Breast epithelium (tissue), 4 donors: ENCODE results near the gene CTSC. TPM values are rescaled to one million over a fixed set of nuclear protein-coding genes. Genes with fewer than 3 reads are reported as not detected.

ENCODE experiments used
- DNase-seq, 2 donors: peaks; one replicate each; pipeline ENCODE4 v3.0.0-alpha.2; 2019; ENCODE audit warnings: low spot score in 2 of 2
- H3K27ac ChIP-seq, 2 donors: fragments of 200-600 bp; sonication (generic) in 1 of 2; one replicate each; pipeline ENCODE4 v1.5.1; 2016 to 2019; ENCODE audit warnings: mild to moderate bottlenecking in 1 of 2
- H3K27me3 ChIP-seq, 2 donors: fragments of 200-600 bp; sonication (generic) in 1 of 2; one replicate each; pipeline versions ENCODE4 v1.5.1 to v1.6.0; 2017 to 2019; ENCODE audit warnings: control low read depth in 1 of 2, mild to moderate bottlenecking in 1 of 2
- H3K36me3 ChIP-seq: fragments of 200-600 bp; one replicate; pipeline ENCODE4 v1.5.1; 2019
- H3K4me1 ChIP-seq, 2 donors: fragments of 200-600 bp; sonication (generic); one replicate each; pipeline ENCODE4 v1.5.1; 2016 to 2019; ENCODE audit warnings: control low read depth in 1 of 2
- H3K4me3 ChIP-seq, 3 donors: fragments of 200-600 bp; sonication (generic); 1 replicate in 2 of 3; 2 replicates in 1 of 3; pipeline ENCODE4 v1.5.1; 2016 to 2019; ENCODE audit warnings: mild to moderate bottlenecking in 3 of 3, moderate library complexity in 2 of 3
- H3K9me3 ChIP-seq, 2 donors: fragments of 200-600 bp; sonication (generic) in 1 of 2; one replicate each; pipeline ENCODE4 v1.5.1; 2016 to 2019; ENCODE audit warnings: control low read depth in 1 of 2
- POLR2A ChIP-seq: fragments of 450-650 bp; IDR thresholded peaks from one replicate; pipeline ENCODE4 v1.6.1; 2016; ENCODE audit warnings: antibody characterized with exemption, mild to moderate bottlenecking, moderate library complexity
- POLR2AphosphoS5 ChIP-seq, 3 donors: sonication (generic); formaldehyde crosslinking; IDR thresholded peaks; one replicate each; pipeline ENCODE4 v1.6.1; 2017; ENCODE audit warnings: antibody characterized with exemption in 3 of 3
- intact Hi-C: fragments of 100-400 bp; cut with DNase I; formaldehyde crosslinking; loops from one replicate; pipeline ENCODE4 v1.15.1; 2023; ENCODE audit warnings: low total_unique reads
- total RNA-seq, 3 donors: library from RNA; depleted of rRNA; stranded (reverse); fragments of >200 nt; gene quantifications; one replicate each; pipeline ENCODE4 v1.1.0, GENCODE V29; 2016
- TF ChIP-seq, protein P1 (sequence below), 3 donors: fragments of 450-650 bp; IDR thresholded peaks; one replicate each; pipeline ENCODE4 v1.5.1; 2016 to 2017; ENCODE audit warnings: antibody characterized with exemption in 3 of 3, mild to moderate bottlenecking in 3 of 3, moderate library complexity in 3 of 3

The CTSC gene
- total RNA-seq, 3 donors from 2014 or later: 56.0 to 103 (median 64.1) TPM

DNA sequence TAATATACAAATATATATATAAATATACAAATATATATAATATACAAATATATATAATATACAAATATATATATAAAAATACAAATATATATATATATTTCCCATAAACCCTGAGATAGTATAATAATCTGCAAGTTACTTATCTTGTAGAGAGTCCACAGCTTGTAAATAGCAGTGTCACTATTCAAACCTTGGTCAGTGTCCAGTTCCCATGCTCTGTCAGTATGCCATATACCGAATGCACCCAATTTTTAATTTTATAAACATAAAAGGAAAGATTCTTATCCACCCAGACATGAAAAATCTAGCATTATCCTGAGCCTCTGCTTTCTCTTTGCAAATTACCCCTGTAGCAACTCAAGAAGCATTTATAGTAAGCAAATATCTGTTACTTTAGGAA, 21.6 kb upstream of the CTSC start:
- Histone ChIP-seq H3K4me3 (no peak overlapping the region), H3K9me3 (no peaks in the 10 kb centered on the region), H3K4me1 (no peaks in the 10 kb centered on the region), H3K27me3 (no peaks in the 10 kb centered on the region), H3K27ac (no peak overlapping the region), H3K36me3 (no peaks in the 10 kb centered on the region)
- intact Hi-C loops: no loop called here
- DNase-seq: no peak
- no peak for TF ChIP-seq POLR2AphosphoS5 (IDR thresholded peaks at IDR 0.05)
- TF ChIP-seq, protein P1, sequence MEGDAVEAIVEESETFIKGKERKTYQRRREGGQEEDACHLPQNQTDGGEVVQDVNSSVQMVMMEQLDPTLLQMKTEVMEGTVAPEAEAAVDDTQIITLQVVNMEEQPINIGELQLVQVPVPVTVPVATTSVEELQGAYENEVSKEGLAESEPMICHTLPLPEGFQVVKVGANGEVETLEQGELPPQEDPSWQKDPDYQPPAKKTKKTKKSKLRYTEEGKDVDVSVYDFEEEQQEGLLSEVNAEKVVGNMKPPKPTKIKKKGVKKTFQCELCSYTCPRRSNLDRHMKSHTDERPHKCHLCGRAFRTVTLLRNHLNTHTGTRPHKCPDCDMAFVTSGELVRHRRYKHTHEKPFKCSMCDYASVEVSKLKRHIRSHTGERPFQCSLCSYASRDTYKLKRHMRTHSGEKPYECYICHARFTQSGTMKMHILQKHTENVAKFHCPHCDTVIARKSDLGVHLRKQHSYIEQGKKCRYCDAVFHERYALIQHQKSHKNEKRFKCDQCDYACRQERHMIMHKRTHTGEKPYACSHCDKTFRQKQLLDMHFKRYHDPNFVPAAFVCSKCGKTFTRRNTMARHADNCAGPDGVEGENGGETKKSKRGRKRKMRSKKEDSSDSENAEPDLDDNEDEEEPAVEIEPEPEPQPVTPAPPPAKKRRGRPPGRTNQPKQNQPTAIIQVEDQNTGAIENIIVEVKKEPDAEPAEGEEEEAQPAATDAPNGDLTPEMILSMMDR (IDR thresholded peaks at IDR 0.05): no peak
- no peak for TF ChIP-seq POLR2A

DNA sequence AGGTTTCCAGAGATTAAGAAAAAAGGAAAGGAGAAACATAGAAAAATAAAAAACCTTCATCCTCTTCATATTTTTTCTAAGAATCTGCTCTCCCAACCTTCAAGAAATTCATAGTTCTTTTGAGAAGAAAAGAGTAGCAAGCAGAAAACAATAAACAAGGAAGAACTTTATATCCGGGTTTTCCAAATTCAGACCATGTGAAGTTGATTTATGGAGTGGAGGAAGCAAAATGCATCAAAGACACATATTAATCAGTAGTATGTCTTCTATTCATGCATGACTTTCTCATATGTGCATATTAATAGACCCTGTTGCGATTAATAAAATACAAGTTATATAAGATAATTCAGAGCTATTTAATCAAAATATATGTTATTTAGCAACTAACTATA, 20.5 kb upstream of the CTSC start:
- TF ChIP-seq POLR2A: no peak
- TF ChIP-seq POLR2AphosphoS5 (IDR thresholded peaks at IDR 0.05): no peak
- TF ChIP-seq, protein P1 (IDR thresholded peaks at IDR 0.05): no peak
- Histone ChIP-seq H3K9me3 (no peaks in the 10 kb centered on the region), H3K4me3 (no peak overlapping the region), H3K27ac (no peak overlapping the region), H3K36me3 (no peaks in the 10 kb centered on the region), H3K27me3 (no peaks in the 10 kb centered on the region), H3K4me1 (no peaks in the 10 kb centered on the region)
- intact Hi-C loops: no loop called here
- no peak for DNase-seq

- Histone ChIP-seq H3K4me1 (no peaks in the 10 kb centered on the region), H3K27ac (no peak overlapping the region), H3K9me3 (no peaks in the 10 kb centered on the region), H3K27me3 (no peaks in the 10 kb centered on the region), H3K36me3 (no peaks in the 10 kb centered on the region), H3K4me3 (no peak overlapping the region)
- intact Hi-C loops: no loop called here
- TF ChIP-seq, protein P1 (IDR thresholded peaks at IDR 0.05): no peak
- no peak for TF ChIP-seq POLR2A
- TF ChIP-seq POLR2AphosphoS5 (IDR thresholded peaks at IDR 0.05): no peak
- DNase-seq: no peak
Observed at GRCh38 chr11:88357323-88358039, 19.9 kb upstream of the CTSC start.

DNA sequence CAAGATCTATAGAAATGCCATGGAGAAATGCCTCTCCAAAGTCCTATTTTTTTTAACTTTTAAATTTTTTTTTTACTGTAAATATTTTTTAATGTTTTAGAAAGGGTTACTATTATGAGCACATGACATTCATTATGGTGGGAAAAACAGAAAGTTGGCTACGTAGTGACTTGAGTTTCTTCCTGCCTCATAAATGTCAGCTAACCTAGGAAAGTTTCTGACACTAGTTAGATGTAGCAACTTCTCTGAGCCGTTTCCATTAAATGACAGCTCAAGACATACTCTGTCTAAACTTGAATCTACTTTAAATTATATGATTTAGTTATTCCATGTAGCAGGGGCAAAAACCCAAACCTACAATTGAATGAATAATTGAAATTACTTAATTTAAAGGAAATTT, 18.4 kb upstream of the CTSC start:
- Histone ChIP-seq H3K36me3 (no peaks in the 10 kb centered on the region), H3K27me3 (no peaks in the 10 kb centered on the region), H3K9me3 (no peaks in the 10 kb centered on the region), H3K4me1 (no peaks in the 10 kb centered on the region), H3K4me3 (no peak overlapping the region), H3K27ac (no peak overlapping the region)
- no peak for TF ChIP-seq POLR2A
- TF ChIP-seq POLR2AphosphoS5 (IDR thresholded peaks at IDR 0.05): no peak
- TF ChIP-seq, protein P1 (IDR thresholded peaks at IDR 0.05): no peak
- DNase-seq: no peak
- intact Hi-C loops: no loop called here

DNA sequence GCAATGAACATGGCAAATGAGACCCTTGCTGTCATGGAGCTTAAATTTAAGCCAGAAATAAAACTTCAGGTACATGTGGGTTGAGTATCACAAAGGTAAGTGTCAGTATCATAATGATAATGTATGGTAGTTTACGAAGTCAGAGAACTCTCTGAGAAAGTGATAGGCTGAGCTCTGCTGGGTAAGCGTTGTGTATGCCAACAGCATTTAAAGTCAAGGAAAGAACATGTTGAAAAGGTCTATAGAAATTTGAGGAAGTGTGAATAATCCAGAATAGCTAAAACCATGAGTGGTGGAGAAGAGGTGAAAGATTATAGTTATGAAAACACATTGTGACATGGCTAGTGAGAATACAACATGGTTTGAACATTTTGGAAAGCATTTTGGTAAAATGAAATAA, 17.4 kb upstream of the CTSC start:
- Histone ChIP-seq H3K4me3 (no peak overlapping the region), H3K4me1 (no peaks in the 10 kb centered on the region), H3K36me3 (no peaks in the 10 kb centered on the region), H3K27ac (no peak overlapping the region), H3K27me3 (no peaks in the 10 kb centered on the region), H3K9me3 (no peaks in the 10 kb centered on the region)
- intact Hi-C loops: no loop called here
- TF ChIP-seq, protein P1 (IDR thresholded peaks at IDR 0.05): no peak
- TF ChIP-seq POLR2A (no peak), POLR2AphosphoS5 (IDR thresholded peaks at IDR 0.05) (no peak)
- DNase-seq: no peak
